ENCODE results near the gene SPTA1. TPM values are rescaled to one million over a fixed set of nuclear protein-coding genes. Genes with fewer than 3 reads are reported as not detected.

The SPTA1 gene
- polyA plus RNA-seq, 3 donors = 0.19 to 0.28 TPM; not detected in 1

- peaks cover 2% of the 10 kb centered on the region for H3K4me1 Mint-ChIP-seq
- H3K36me3 Mint-ChIP-seq = no peaks in the 10 kb centered on the region
- H3K4me3 Mint-ChIP-seq = no peak overlapping the region
- Histone ChIP-seq H3K36me3 (replicated peaks in 1 of 2; ENCODE audit: control insufficient read depth in 1 of 2, insufficient read depth in 2 of 2, low read length in 2 of 2) (no peaks in the 10 kb centered on the region), H3K79me2 (ENCODE audit: insufficient read depth, low read length) (no peaks in the 10 kb centered on the region), H3K27ac (ENCODE audit: low read depth in 1 of 2, low read length in 2 of 2) (no peak overlapping the region), H3K27me3 (ENCODE audit: control insufficient read depth in 2 of 2, insufficient read depth in 2 of 2, low read length in 2 of 2) (no peaks in the 10 kb centered on the region), H3K4me3 (replicated peaks in 1 of 3; ENCODE audit: low read depth in 2 of 3, low read length in 3 of 3) (no peak overlapping the region), H2AFZ (ENCODE audit: insufficient read depth, low read depth, low read length, poor library complexity, severe bottlenecking) (no peak overlapping the region), H3K9me3 (replicated peaks in 1 of 2; ENCODE audit: control insufficient read depth in 1 of 2, insufficient read depth in 1 of 2, low read length in 2 of 2) (no peaks in the 10 kb centered on the region), H3K9ac (ENCODE audit: insufficient read depth, low read length, poor library complexity, severe bottlenecking) (no peak overlapping the region), H3K4me1 (ENCODE audit: control insufficient read depth in 1 of 2, insufficient read depth in 2 of 2, low read length in 2 of 2) (no peaks in the 10 kb centered on the region), H4K20me1 (ENCODE audit: insufficient read depth, low read length) (no peaks in the 10 kb centered on the region), H3K4me2 (replicated peaks; ENCODE audit: extremely low read depth, low read length, poor library complexity, severe bottlenecking) (no peak overlapping the region)
- WGBS (ENCODE audit: insufficient coverage) = no CpG with 5 or more reads among the region's 1 CpG
- intact Hi-C loops (cut with micrococcal nuclease) = no loop called here
- H3K27ac Mint-ChIP-seq = no peak overlapping the region
- peaks cover 0 to 2% (median 0%) of the 10 kb centered on the region in 3 donors for H3K27me3 Mint-ChIP-seq (ENCODE audit: low read depth in 3 of 3)
- TF ChIP-seq CTCF (IDR thresholded peaks at IDR 0.05) = no peak
- DNase-seq = no peak
- H3K9me3 Mint-ChIP-seq = peaks cover 0 to 6% (median 1%) of the 10 kb centered on the region in 7 donors
Measured at GRCh38 chr1:158572226-158572625, 114.3 kb downstream of the SPTA1 start.

- no peak for TF ChIP-seq CTCF (IDR thresholded peaks at IDR 0.05)
- Histone ChIP-seq H3K36me3 (replicated peaks in 1 of 2; ENCODE audit: control insufficient read depth in 1 of 2, insufficient read depth in 2 of 2, low read length in 2 of 2) (no peaks in the 10 kb centered on the region), H3K4me1 (ENCODE audit: control insufficient read depth in 1 of 2, insufficient read depth in 2 of 2, low read length in 2 of 2) (no peaks in the 10 kb centered on the region), H4K20me1 (ENCODE audit: insufficient read depth, low read length) (no peaks in the 10 kb centered on the region), H3K27ac (ENCODE audit: low read depth in 1 of 2, low read length in 2 of 2) (no peak within 1 kb of the TSS), H2AFZ (ENCODE audit: insufficient read depth, low read depth, low read length, poor library complexity, severe bottlenecking) (no peak within 1 kb of the TSS), H3K9ac (ENCODE audit: insufficient read depth, low read length, poor library complexity, severe bottlenecking) (no peak within 1 kb of the TSS), H3K4me3 (replicated peaks in 1 of 3; ENCODE audit: low read depth in 2 of 3, low read length in 3 of 3) (no peak within 1 kb of the TSS), H3K27me3 (ENCODE audit: control insufficient read depth in 2 of 2, insufficient read depth in 2 of 2, low read length in 2 of 2) (no peaks in the 10 kb centered on the region), H3K9me3 (replicated peaks in 1 of 2; ENCODE audit: control insufficient read depth in 1 of 2, insufficient read depth in 1 of 2, low read length in 2 of 2) (no peaks in the 10 kb centered on the region), H3K79me2 (ENCODE audit: insufficient read depth, low read length) (no peaks in the 10 kb centered on the region), H3K4me2 (replicated peaks; ENCODE audit: extremely low read depth, low read length, poor library complexity, severe bottlenecking) (no peak within 1 kb of the TSS)
- Mint-ChIP-seq H3K27ac (no peak within 1 kb of the TSS), H3K36me3 (no peaks in the 10 kb centered on the region), H3K4me1 (peaks cover 2% of the 10 kb centered on the region), H3K27me3 (ENCODE audit: low read depth in 3 of 3) (peaks cover 0 to 2% (median 0%) of the 10 kb centered on the region in 3 donors), H3K9me3 (peaks cover 0 to 6% (median 3%) of the 10 kb centered on the region in 7 donors), H3K4me3 (no peak within 1 kb of the TSS)
- no peak for DNase-seq
- intact Hi-C loops (cut with micrococcal nuclease) = no loop called here
- WGBS (ENCODE audit: insufficient coverage) = no CpG with 5 or more reads among the region's 3 CpGs
Measured at GRCh38 chr1:158570480-158570879, 116.0 kb downstream of the SPTA1 start, which contains the start of gene OR6P1. OR6P1 (minus strand) TSS chr1:158570580; CDS start chr1:158563604, 6,976 bp downstream.

Measured in CD14-positive monocyte (primary cell).